HG03520 (cell line): ENCODE data around the gene ATP2C1.
A peak's percentile ranks its signal among the peaks of the same experiment; 100 is the strongest.

Experiments used
- ATAC-seq: cut with Tn5 transposase; IDR thresholded peaks from one replicate; pipeline ENCODE4 v1.9.1; 2021; ENCODE audit warnings: mild to moderate bottlenecking, moderate library complexity; ENCODE audit not compliant: unreplicated experiment

The ATP2C1 gene

GRCh38 chr3:130895690-130896488 is 2.0 kb downstream of the ATP2C1 start:
- ATAC-seq, result no peak

- ATAC-seq, result no peak
These were observed 3.4 kb downstream of the ATP2C1 start for GRCh38 chr3:130897316-130897715.

GRCh38 chr3:130900959-130901358 is 7.1 kb downstream of the ATP2C1 start:
- no peak for ATAC-seq

- ATAC-seq, result no peak
These were observed 7.8 kb downstream of the ATP2C1 start for GRCh38 chr3:130901463-130902204.

GRCh38 chr3:130903412-130903908 is 9.6 kb downstream of the ATP2C1 start:
- no peak for ATAC-seq

GRCh38 chr3:130904491-130904890 is 10.6 kb downstream of the ATP2C1 start:
- no peak for ATAC-seq

DNA sequence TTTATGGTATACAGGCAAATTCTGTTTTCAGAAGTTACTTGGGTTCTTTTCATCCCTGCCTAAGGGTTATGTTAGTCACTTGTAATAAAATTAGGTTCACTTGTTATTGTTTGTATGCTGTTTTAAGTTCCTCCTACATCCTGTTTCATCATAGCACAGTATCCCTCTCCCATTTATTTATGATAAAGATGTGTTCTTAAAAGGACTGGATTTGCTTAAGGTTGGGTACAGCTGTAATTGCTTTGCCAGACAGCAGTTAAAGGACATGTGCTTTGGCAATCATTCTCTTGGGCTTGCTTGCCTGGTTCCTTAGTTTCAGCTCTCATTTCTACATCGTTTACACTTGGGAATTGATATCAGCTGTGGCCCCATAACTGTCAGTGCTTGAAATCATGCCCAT is 11.7 kb downstream of the ATP2C1 start:
- no peak for ATAC-seq

GRCh38 chr3:130906374-130906995 is 12.6 kb downstream of the ATP2C1 start:
- no peak for ATAC-seq

GRCh38 chr3:130907500-130907899 is 13.6 kb downstream of the ATP2C1 start:
- no peak for ATAC-seq

DNA sequence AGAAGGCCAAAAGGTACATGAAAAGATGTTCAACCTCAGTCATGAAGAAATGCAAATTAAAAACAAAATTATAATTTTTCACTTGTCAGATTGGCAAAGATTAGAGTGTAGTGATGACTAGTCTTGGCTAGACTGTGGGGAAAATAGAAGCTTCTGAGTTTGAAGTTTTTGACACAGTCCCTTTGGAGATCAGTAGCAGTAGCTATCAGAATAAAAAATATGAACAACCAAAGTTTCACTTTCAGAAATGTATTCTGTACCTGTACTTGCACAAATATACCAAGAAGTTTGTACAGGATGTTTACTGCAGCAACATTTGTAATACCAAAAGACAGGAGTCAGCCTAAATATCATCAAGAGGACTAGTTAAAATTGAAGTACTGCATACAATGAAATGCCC is 14.1 kb downstream of the ATP2C1 start:
- ATAC-seq, result no peak

DNA sequence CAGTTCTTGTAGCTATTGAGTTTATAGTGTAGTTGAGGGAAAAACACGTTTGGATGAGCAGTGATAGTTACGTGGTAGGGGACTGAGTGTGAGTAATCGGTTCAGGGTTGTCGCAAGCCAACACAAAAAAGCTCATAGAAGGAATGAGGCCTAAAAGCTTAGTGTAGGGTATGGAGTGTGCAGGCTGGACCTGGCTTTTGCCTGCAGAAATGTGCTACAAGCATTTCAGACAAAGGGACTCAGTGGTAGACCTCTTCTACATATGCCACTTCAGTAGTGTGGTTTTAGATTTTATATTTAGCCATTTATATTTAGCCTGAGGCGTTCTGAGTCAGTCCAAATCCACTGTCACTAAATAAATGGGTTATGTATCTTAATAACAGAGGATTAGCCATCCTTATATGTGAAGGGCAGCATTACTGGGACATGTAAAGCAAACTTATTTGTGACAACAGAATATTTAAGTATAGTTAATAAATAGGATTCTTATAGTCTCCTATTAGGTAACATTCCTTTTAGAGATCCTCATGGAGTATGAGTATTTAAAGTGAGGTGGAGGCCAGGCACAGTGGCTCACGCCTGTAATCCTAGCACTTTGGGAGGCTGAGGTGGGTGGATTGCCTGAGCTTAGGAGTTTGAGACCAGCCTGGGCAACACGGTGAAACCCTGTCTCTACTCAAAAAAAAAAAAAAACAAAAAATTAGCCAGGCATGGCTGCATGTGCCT is 21.8 kb downstream of the ATP2C1 start:
- ATAC-seq, result no peak

- peak; percentile 70 for ATAC-seq
These were observed 22.8 kb downstream of the ATP2C1 start for GRCh38 chr3:130916507-130917167.

GRCh38 chr3:130918328-130918727 is 24.4 kb downstream of the ATP2C1 start:
- no peak for ATAC-seq

DNA sequence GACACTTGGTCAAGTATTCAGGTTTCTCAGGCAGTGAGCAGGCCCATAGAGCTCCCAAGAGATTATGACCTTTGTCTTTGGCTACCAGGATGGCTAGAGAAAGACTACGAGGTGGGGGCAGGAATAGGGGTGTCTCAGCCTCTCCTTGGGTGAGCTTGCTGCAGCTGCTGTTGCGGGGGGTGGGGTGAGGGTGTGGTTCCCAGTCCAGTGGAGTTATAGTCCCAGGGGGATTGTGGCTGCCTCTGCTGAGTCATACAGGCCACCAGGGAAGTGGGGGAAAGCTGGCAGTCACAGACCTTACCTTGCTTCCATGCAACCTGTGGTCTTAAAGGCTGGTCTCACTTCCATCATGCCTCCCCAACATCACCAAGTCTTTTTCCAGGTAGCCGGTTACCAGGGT is 31.7 kb downstream of the ATP2C1 start:
- ATAC-seq, result peak; percentile 60

- no peak for ATAC-seq
These were observed 32.6 kb downstream of the ATP2C1 start for GRCh38 chr3:130926504-130926903.

DNA sequence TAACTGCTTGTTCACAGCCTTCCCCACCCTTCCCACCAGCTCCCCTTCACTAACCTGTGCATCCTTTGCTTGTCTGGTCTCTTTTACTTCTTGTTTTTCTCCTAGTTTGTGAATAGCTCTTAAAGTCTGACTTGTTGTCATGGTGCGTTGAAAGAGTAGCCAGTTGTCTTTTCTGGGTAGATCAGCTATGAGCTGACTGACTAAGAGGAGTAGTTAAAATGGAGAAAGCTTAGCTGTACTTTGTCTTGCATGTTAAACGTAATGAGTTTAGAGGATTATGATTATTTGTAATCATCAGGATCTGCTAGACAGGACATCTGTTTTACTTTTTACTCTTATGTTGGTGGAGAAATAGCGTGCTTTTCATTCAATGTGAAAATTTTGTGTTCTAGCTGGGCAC is 35.9 kb downstream of the ATP2C1 start:
- ATAC-seq, result no peak

DNA sequence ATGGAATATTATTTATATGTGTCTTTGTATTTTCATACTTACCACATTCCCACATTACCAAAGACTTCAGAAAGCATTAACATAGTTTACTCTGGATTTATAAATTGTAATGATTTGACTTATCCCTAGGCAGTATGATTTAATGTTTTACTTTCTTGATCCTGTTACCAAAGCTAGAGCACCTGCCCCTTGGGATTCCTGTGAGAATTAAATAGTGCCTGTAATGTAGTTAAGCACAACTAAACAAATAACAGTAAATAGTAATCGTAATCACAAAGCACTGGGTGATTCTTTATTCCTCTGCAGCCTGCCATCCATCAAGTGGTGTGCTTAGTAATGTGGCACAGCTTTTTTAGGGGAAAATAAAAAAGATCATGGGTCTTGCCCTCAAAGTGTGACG is 39.1 kb downstream of the ATP2C1 start:
- no peak for ATAC-seq

GRCh38 chr3:130933801-130934345 is 40.0 kb downstream of the ATP2C1 start:
- ATAC-seq, result no peak

- no peak for ATAC-seq
These were observed 40.7 kb downstream of the ATP2C1 start for GRCh38 chr3:130934442-130935089.
